Neural cell (in vitro differentiated cells): Measurements from ENCODE around the gene SOAT1. TPM values are rescaled to one million over a fixed set of nuclear protein-coding genes. Genes with fewer than 3 reads are reported as not detected.

Source experiments
- polyA plus RNA-seq: library from polyadenylated mRNA; depleted of rRNA; stranded (reverse); fragments of >200 nt; gene quantifications from 2 replicates; pipeline ENCODE4 v1.2.3, GENCODE V29; 2014
- small RNA-seq, 3 experiments: library from RNA; depleted of rRNA; stranded (forward); fragments of <200 nt; gene quantifications; one replicate each; pipeline ENCODE3, GENCODE V24; 2012

The SOAT1 gene
- polyA plus RNA-seq, 1 donor from 2014 or later = 5.7 TPM

Small RNAs within 50 kb of the gene (small RNA-seq; reads per million reads assigned to genes)
- 0 reads per million in 3 experiments for gene AL512326.2

Other genes starting within 250 kb of the SOAT1 start
- gene TOR3A, start 211.7 kb upstream of the SOAT1 start, polyA plus RNA-seq = 13.5 and 21.6 TPM in 2 replicates
- 9.8 and 10.4 TPM in 2 replicates for gene ABL2, start 64.1 kb upstream of the SOAT1 start, polyA plus RNA-seq
- gene AXDND1, start 72.2 kb downstream of the SOAT1 start, polyA plus RNA-seq = 1.1 and 1.6 TPM in 2 replicates